GM10847 (cell line): ENCODE results near the gene MPL.

ENCODE experiments used
- POLR2A ChIP-seq: IDR thresholded peaks from 2 replicates; pipeline ENCODE4 v1.6.1; 2011; ENCODE audit not compliant: insufficient read length; ENCODE audit errors: extremely low read depth

MPL gene

GRCh38 chr1:43331688-43332087, 5.9 kb upstream of the MPL start:
- TF ChIP-seq POLR2A = no peak

- no peak for TF ChIP-seq POLR2A
Observed at GRCh38 chr1:43334453-43335205, 3.0 kb upstream of the MPL start.

GRCh38 chr1:43338001-43338400, 383 bp downstream of the MPL start:
- TF ChIP-seq POLR2A = no peak

GRCh38 chr1:43339584-43340232, 2.1 kb downstream of the MPL start:
- no peak for TF ChIP-seq POLR2A

GRCh38 chr1:43340559-43340958, 2.9 kb downstream of the MPL start:
- no peak for TF ChIP-seq POLR2A

GRCh38 chr1:43344267-43344850, 6.7 kb downstream of the MPL start:
- no peak for TF ChIP-seq POLR2A

- TF ChIP-seq POLR2A = no peak
Observed at GRCh38 chr1:43345120-43345519, 7.5 kb downstream of the MPL start.

GRCh38 chr1:43346636-43347035, 9.0 kb downstream of the MPL start:
- TF ChIP-seq POLR2A = no peak

GRCh38 chr1:43348343-43348808, 10.8 kb downstream of the MPL start:
- no peak for TF ChIP-seq POLR2A

- peak; percentile 11 for TF ChIP-seq POLR2A
Observed at GRCh38 chr1:43348809-43349593, 11.4 kb downstream of the MPL start.

GRCh38 chr1:43349594-43350306, 12.1 kb downstream of the MPL start:
- TF ChIP-seq POLR2A = no peak

GRCh38 chr1:43350976-43351375, 13.4 kb downstream of the MPL start:
- TF ChIP-seq POLR2A = no peak

- TF ChIP-seq POLR2A = no peak
Observed at GRCh38 chr1:43351421-43352350, 14.1 kb downstream of the MPL start.

GRCh38 chr1:43352351-43352705, 14.7 kb downstream of the MPL start:
- TF ChIP-seq POLR2A = no peak
